Activated T-helper 1 cell treated with Interleukin-2 at 50 U/mL for 16 hours (primary cell): Measurements from ENCODE around the gene SAV1.

ENCODE experiments used
- DNase-seq: peaks from one replicate; pipeline ENCODE4 v3.0.0-alpha.2; 2020; ENCODE audit warnings: low read depth

SAV1 gene

GRCh38 chr14:50607181-50607580 is 60.9 kb downstream of the SAV1 start:
- DNase-seq = no peak

GRCh38 chr14:50606468-50606867 is 61.6 kb downstream of the SAV1 start:
- DNase-seq = no peak

- DNase-seq = no peak
Measured at GRCh38 chr14:50605766-50606165, 62.3 kb downstream of the SAV1 start.

- DNase-seq = no peak
Measured at GRCh38 chr14:50603565-50603964, 64.5 kb downstream of the SAV1 start.

- no peak for DNase-seq
Measured at GRCh38 chr14:50602035-50602434, 66.1 kb downstream of the SAV1 start.

GRCh38 chr14:50601394-50601793 is 66.7 kb downstream of the SAV1 start:
- no peak for DNase-seq

- DNase-seq = no peak
Measured at GRCh38 chr14:50600849-50601248, 67.3 kb downstream of the SAV1 start.

- no peak for DNase-seq
Measured at GRCh38 chr14:50599700-50600444, 68.2 kb downstream of the SAV1 start.

- no peak for DNase-seq
Measured at GRCh38 chr14:50598765-50599164, 69.3 kb downstream of the SAV1 start.

GRCh38 chr14:50594577-50595316 is 73.4 kb downstream of the SAV1 start:
- no peak for DNase-seq

- no peak for DNase-seq
Measured at GRCh38 chr14:50590464-50590863, 77.6 kb downstream of the SAV1 start.
